Endodermal cell (in vitro differentiated cells): ENCODE results near the gene AK9. TPM values are rescaled to one million over a fixed set of nuclear protein-coding genes. Genes with fewer than 3 reads are reported as not detected.
"Not testable (repeated sequence)": the region's sequence is repeated elsewhere in the genome, so short reads cannot be mapped to it uniquely, and the experiment has no call there.

Experiments used
- DNase-seq: peaks from one replicate; pipeline ENCODE4 v3.0.0-alpha.2; 2017
- H3K27ac ChIP-seq: 2 replicates; pipeline ENCODE4 v1.5.1; 2013; ENCODE audit warnings: mild to moderate bottlenecking, low read depth, low read length, moderate library complexity
- H3K27me3 ChIP-seq: 2 replicates; pipeline ENCODE4 v1.6.1; 2013; ENCODE audit warnings: mild to moderate bottlenecking, low read length, moderate library complexity; ENCODE audit not compliant: insufficient read depth, control insufficient read depth, poor library complexity, severe bottlenecking
- H3K36me3 ChIP-seq: 2 replicates; pipeline ENCODE4 v1.7.0; 2013; ENCODE audit warnings: mild to moderate bottlenecking, low read length, moderate library complexity; ENCODE audit not compliant: control insufficient read depth, insufficient read depth
- H3K4me1 ChIP-seq: one replicate; pipeline ENCODE4 v1.7.0; 2013; ENCODE audit warnings: low read length; ENCODE audit not compliant: control insufficient read depth, insufficient read depth
- H3K4me3 ChIP-seq: 2 replicates; pipeline ENCODE4 v1.5.1; 2013; ENCODE audit warnings: mild to moderate bottlenecking, low read length, moderate library complexity
- H3K9ac ChIP-seq: 2 replicates; pipeline ENCODE4 v1.6.1; 2013; ENCODE audit warnings: mild to moderate bottlenecking, low read length, moderate library complexity; ENCODE audit not compliant: poor library complexity, severe bottlenecking; ENCODE audit errors: extremely low read depth
- H3K9me3 ChIP-seq: 2 replicates; pipeline ENCODE4 v1.6.1; 2013; ENCODE audit warnings: mild to moderate bottlenecking, low read length, moderate library complexity; ENCODE audit not compliant: control insufficient read depth
- H3K27ac Mint-ChIP-seq: 2 replicates; pipeline ENCODE4 v1.8.0; 2020; ENCODE audit warnings: mixed read lengths
- H3K27me3 Mint-ChIP-seq: 2 replicates; pipeline ENCODE4 v1.8.0; 2021; ENCODE audit warnings: mild to moderate bottlenecking, mixed read lengths; ENCODE audit not compliant: insufficient read depth
- H3K36me3 Mint-ChIP-seq: 2 replicates; pipeline ENCODE4 v1.8.0; 2020; ENCODE audit warnings: low read depth, mixed read lengths
- H3K4me1 Mint-ChIP-seq: 2 replicates; pipeline ENCODE4 v1.8.0; 2020; ENCODE audit warnings: mixed read lengths
- H3K4me3 Mint-ChIP-seq: 2 replicates; pipeline ENCODE4 v1.8.0; 2020; ENCODE audit warnings: mild to moderate bottlenecking, moderate library complexity, mixed read lengths
- H3K9me3 Mint-ChIP-seq: 2 replicates; pipeline ENCODE4 v1.8.0; 2020; ENCODE audit warnings: mild to moderate bottlenecking, mixed read lengths
- CTCF ChIP-seq: fragments of 200-600 bp; sonication (generic); conservative IDR thresholded peaks from 2 replicates; pipeline ENCODE4 v1.5.0; 2021; ENCODE audit warnings: antibody characterized with exemption, mild to moderate bottlenecking
- WGBS, 2 experiments: methylation state at CpG; one replicate each; pipeline versions ENCODE4 v1.1.5 to v1.1.7; 2013; ENCODE audit warnings: missing lambda C conversion rate in 2 of 2, mixed read lengths in 1 of 2; ENCODE audit not compliant: insufficient coverage in 1 of 2, insufficient read length in 1 of 2; 5-methylcytosine and 5-hydroxymethylcytosine counted together
- total RNA-seq, 2 donors: library from RNA; stranded (reverse); fragmentation: NEBNext Ultra II Directional in 1 of 2; extraction: Animal tissue kit (Norgen Biotek cat#: 25700) in 1 of 2; gene quantifications; 2 replicates in 1 of 2; 3 replicates in 1 of 2; pipeline ENCODE4 v1.2.1, GENCODE V29; 2021

The AK9 gene
- total RNA-seq, 2 donors from 2014 or later = 1.8 to 2.7 TPM

- Mint-ChIP-seq H3K27ac (no peak overlapping the region), H3K9me3 (no peaks in the 10 kb centered on the region), H3K4me1 (no peaks in the 10 kb centered on the region), H3K4me3 (no peak overlapping the region), H3K27me3 (peaks cover 3% of the 10 kb centered on the region), H3K36me3 (no peaks in the 10 kb centered on the region)
- Histone ChIP-seq H3K36me3 (no peaks in the 10 kb centered on the region), H3K9ac (no peak overlapping the region), H3K27me3 (no peaks in the 10 kb centered on the region), H3K27ac (no peak overlapping the region), H3K4me3 (no peak overlapping the region), H3K9me3 (no peaks in the 10 kb centered on the region), H3K4me1 (no peaks in the 10 kb centered on the region)
- no peak for TF ChIP-seq CTCF
- no peak for DNase-seq
- 89% methylated on average over 2 of the region's 2 CpGs; no CpG with 5 or more reads in 1 of the 2 experiments for WGBS, 2 experiments
Measured at GRCh38 chr6:109579361-109579760, 111.6 kb downstream of the AK9 start.

- not testable (repeated sequence) for H3K27me3 Mint-ChIP-seq, H3K4me1 Mint-ChIP-seq, H3K4me1 ChIP-seq, H3K27me3 ChIP-seq, H3K9ac ChIP-seq, H3K4me3 Mint-ChIP-seq, H3K9me3 ChIP-seq, H3K4me3 ChIP-seq, DNase-seq, H3K27ac ChIP-seq, H3K27ac Mint-ChIP-seq, H3K36me3 ChIP-seq, H3K36me3 Mint-ChIP-seq
- 85% methylated on average over 2 of the region's 2 CpGs; no CpG with 5 or more reads in 1 of the 2 experiments for WGBS, 2 experiments
- peaks cover 13% of the 10 kb centered on the region for H3K9me3 Mint-ChIP-seq
Measured at GRCh38 chr6:109569901-109570300, 121.1 kb downstream of the AK9 start.

GRCh38 chr6:109561844-109562243, 129.2 kb downstream of the AK9 start:
- peaks cover 12% of the 10 kb centered on the region for H3K9me3 ChIP-seq
- H3K9ac ChIP-seq = no peak overlapping the region
- no peaks in the 10 kb centered on the region for H3K4me1 ChIP-seq
- Mint-ChIP-seq H3K27ac (no peak overlapping the region), H3K4me3 (no peak overlapping the region), H3K9me3 (peaks cover 5% of the 10 kb centered on the region), H3K4me1 (no peaks in the 10 kb centered on the region), H3K27me3 (no peaks in the 10 kb centered on the region), H3K36me3 (no peaks in the 10 kb centered on the region)
- TF ChIP-seq CTCF = no peak
- no peaks in the 10 kb centered on the region for H3K36me3 ChIP-seq
- WGBS, 2 experiments = 83 to 90% methylated on average over 1 of the region's 1 CpG
- H3K4me3 ChIP-seq = no peak overlapping the region
- H3K27ac ChIP-seq = no peak overlapping the region
- DNase-seq = no peak
- no peaks in the 10 kb centered on the region for H3K27me3 ChIP-seq

- no peak for TF ChIP-seq CTCF
- Histone ChIP-seq H3K27me3 (no peaks in the 10 kb centered on the region), H3K9ac (no peak overlapping the region), H3K4me1 (no peaks in the 10 kb centered on the region), H3K9me3 (no peaks in the 10 kb centered on the region), H3K27ac (no peak overlapping the region), H3K4me3 (no peak overlapping the region), H3K36me3 (no peaks in the 10 kb centered on the region)
- H3K9me3 Mint-ChIP-seq = peaks cover 12% of the 10 kb centered on the region
- no peaks in the 10 kb centered on the region for H3K27me3 Mint-ChIP-seq
- no peak overlapping the region for H3K27ac Mint-ChIP-seq
- 96 to 97% methylated on average over 4 to 6 of the region's 6 CpGs for WGBS, 2 experiments
- H3K4me1 Mint-ChIP-seq = no peaks in the 10 kb centered on the region
- H3K4me3 Mint-ChIP-seq = no peak overlapping the region
- H3K36me3 Mint-ChIP-seq = no peaks in the 10 kb centered on the region
- DNase-seq = no peak
Measured at GRCh38 chr6:109531446-109531845, 159.6 kb downstream of the AK9 start.
